Muscle layer of colon (tissue), 2 donors: ENCODE data around the gene SASH3.

Experiments
- H3K27ac ChIP-seq: one replicate; pipeline ENCODE4 v1.7.0; 2013; ENCODE audit warnings: low read depth, mild to moderate bottlenecking, low read length, moderate library complexity
- H3K27me3 ChIP-seq, 2 donors: one replicate each; pipeline ENCODE4 v1.7.0; 2013; ENCODE audit warnings: low read length in 2 of 2, mild to moderate bottlenecking in 2 of 2; ENCODE audit not compliant: insufficient read depth in 2 of 2, control insufficient read depth in 1 of 2
- H3K36me3 ChIP-seq: one replicate; pipeline ENCODE4 v1.7.0; 2013; ENCODE audit warnings: mild to moderate bottlenecking, low read length; ENCODE audit not compliant: insufficient read depth
- H3K4me1 ChIP-seq: one replicate; pipeline ENCODE4 v1.7.0; 2013; ENCODE audit warnings: mild to moderate bottlenecking, low read length; ENCODE audit not compliant: insufficient read depth
- H3K4me3 ChIP-seq, 2 donors: one replicate each; pipeline ENCODE4 v1.7.0; 2013; ENCODE audit warnings: low read length in 2 of 2, low read depth in 1 of 2, mild to moderate bottlenecking in 1 of 2, moderate library complexity in 1 of 2
- H3K9ac ChIP-seq: one replicate; pipeline ENCODE4 v1.7.0; 2013; ENCODE audit warnings: low read length
- H3K9me3 ChIP-seq: one replicate; pipeline ENCODE4 v1.7.0; 2013; ENCODE audit warnings: mild to moderate bottlenecking, low read length
- donor health status: abdominal sarcoma.
- donor health status: Adenocarcinoma of cecum.

Gene SASH3

GRCh38 chrX:129744861-129745321 lies 34.9 kb upstream of the SASH3 start:
- Histone ChIP-seq H3K27ac (no peak overlapping the region), H3K4me3 (no peak overlapping the region), H3K9ac (no peak overlapping the region), H3K4me1 (no peaks in the 10 kb centered on the region), H3K9me3 (no peaks in the 10 kb centered on the region), H3K27me3 (no peaks in the 10 kb centered on the region), H3K36me3 (no peaks in the 10 kb centered on the region)

GRCh38 chrX:129746557-129747470 lies 32.9 kb upstream of the SASH3 start:
- H3K36me3 ChIP-seq, result no peaks in the 10 kb centered on the region
- no peak overlapping the region for H3K27ac ChIP-seq

GRCh38 chrX:129747533-129747932 lies 32.2 kb upstream of the SASH3 start:
- Histone ChIP-seq H3K36me3 (no peaks in the 10 kb centered on the region), H3K9me3 (no peaks in the 10 kb centered on the region), H3K27me3 (no peaks in the 10 kb centered on the region), H3K4me3 (no peak overlapping the region), H3K27ac (no peak overlapping the region), H3K9ac (no peak overlapping the region), H3K4me1 (peaks cover 8% of the 10 kb centered on the region)

More at GRCh38 chrX:129746557-129747470, 32.9 kb upstream of the SASH3 start:
- H3K4me1 ChIP-seq, result peaks cover 1% of the 10 kb centered on the region
- H3K9ac ChIP-seq, result no peak overlapping the region
- H3K9me3 ChIP-seq, result no peaks in the 10 kb centered on the region
- H3K27me3 ChIP-seq, result no peaks in the 10 kb centered on the region
- no peak overlapping the region for H3K4me3 ChIP-seq

- Histone ChIP-seq H3K27ac (no peak overlapping the region), H3K9me3 (no peaks in the 10 kb centered on the region)
These were observed 31.4 kb upstream of the SASH3 start for GRCh38 chrX:129748305-129748704.

GRCh38 chrX:129749069-129749468 lies 30.7 kb upstream of the SASH3 start:
- Histone ChIP-seq H3K9me3 (no peaks in the 10 kb centered on the region), H3K36me3 (no peaks in the 10 kb centered on the region), H3K27ac (no peak overlapping the region), H3K9ac (no peak overlapping the region), H3K4me3 (no peak overlapping the region), H3K27me3 (no peaks in the 10 kb centered on the region), H3K4me1 (peaks cover 10% of the 10 kb centered on the region)

More at GRCh38 chrX:129748305-129748704, 31.4 kb upstream of the SASH3 start:
- H3K27me3 ChIP-seq, result no peaks in the 10 kb centered on the region
- H3K36me3 ChIP-seq, result no peaks in the 10 kb centered on the region
- H3K4me3 ChIP-seq, result no peak overlapping the region
- H3K4me1 ChIP-seq, result peaks cover 10% of the 10 kb centered on the region
- H3K9ac ChIP-seq, result no peak overlapping the region

- Histone ChIP-seq H3K27ac (no peak overlapping the region), H3K9me3 (no peaks in the 10 kb centered on the region), H3K36me3 (no peaks in the 10 kb centered on the region), H3K9ac (no peak overlapping the region), H3K27me3 (peaks cover 0 to 5% of the 10 kb centered on the region in 2 donors), H3K4me1 (peaks cover 10% of the 10 kb centered on the region), H3K4me3 (no peak overlapping the region)
These were observed 28.8 kb upstream of the SASH3 start for GRCh38 chrX:129750971-129751370.

GRCh38 chrX:129754056-129755024 lies 25.4 kb upstream of the SASH3 start:
- Histone ChIP-seq H3K27ac (no peak overlapping the region), H3K27me3 (peaks cover 0 to 9% of the 10 kb centered on the region in 2 donors), H3K4me3 (no peak overlapping the region), H3K9ac (no peak overlapping the region), H3K4me1 (peaks cover 10% of the 10 kb centered on the region), H3K36me3 (no peaks in the 10 kb centered on the region), H3K9me3 (no peaks in the 10 kb centered on the region)

GRCh38 chrX:129755779-129756650 lies 23.7 kb upstream of the SASH3 start:
- Histone ChIP-seq H3K9me3 (no peaks in the 10 kb centered on the region), H3K4me1 (peaks cover 10% of the 10 kb centered on the region), H3K27ac (no peak overlapping the region), H3K36me3 (no peaks in the 10 kb centered on the region), H3K27me3 (peaks cover 0 to 9% of the 10 kb centered on the region in 2 donors), H3K4me3 (no peak overlapping the region), H3K9ac (no peak overlapping the region)

GRCh38 chrX:129759576-129760061 lies 20.1 kb upstream of the SASH3 start:
- H3K9me3 ChIP-seq, result no peaks in the 10 kb centered on the region
- H3K36me3 ChIP-seq, result no peaks in the 10 kb centered on the region
- H3K27ac ChIP-seq, result no peak overlapping the region
- H3K9ac ChIP-seq, result no peak overlapping the region
- H3K27me3 ChIP-seq, result peaks cover 0 to 9% of the 10 kb centered on the region in 2 donors
- H3K4me3 ChIP-seq, result no peak overlapping the region
- no peaks in the 10 kb centered on the region for H3K4me1 ChIP-seq

- Histone ChIP-seq H3K9ac (no peak overlapping the region), H3K4me1 (no peaks in the 10 kb centered on the region), H3K27ac (no peak overlapping the region), H3K9me3 (no peaks in the 10 kb centered on the region), H3K36me3 (no peaks in the 10 kb centered on the region), H3K4me3 (no peak overlapping the region), H3K27me3 (peaks cover 0 to 9% of the 10 kb centered on the region in 2 donors)
These were observed 19.6 kb upstream of the SASH3 start for GRCh38 chrX:129760155-129760554.
